LHCN-M2 (cell line): ENCODE data around the gene BCL2L15. TPM values are rescaled to one million over a fixed set of nuclear protein-coding genes. Genes with fewer than 3 reads are reported as not detected.

ENCODE experiments used
- DNase-seq: peaks from one replicate; pipeline ENCODE4 v3.0.0-alpha.2; 2012; ENCODE audit warnings: low read depth
- polyA plus RNA-seq: library from polyadenylated mRNA; unstranded; fragments of >200 nt; gene quantifications from one replicate; pipeline ENCODE4 v1.2.1, GENCODE V29; 2012; ENCODE audit warnings: missing spikeins
- total RNA-seq: library from RNA; depleted of rRNA; stranded (reverse); fragments of >200 nt; gene quantifications from 2 replicates; pipeline ENCODE4 v1.2.3, GENCODE V29; 2014; rRNA removed

Gene BCL2L15
- 0.13 and 0.17 TPM in 2 replicates for total RNA-seq
- 0.13 TPM for polyA plus RNA-seq

DNA sequence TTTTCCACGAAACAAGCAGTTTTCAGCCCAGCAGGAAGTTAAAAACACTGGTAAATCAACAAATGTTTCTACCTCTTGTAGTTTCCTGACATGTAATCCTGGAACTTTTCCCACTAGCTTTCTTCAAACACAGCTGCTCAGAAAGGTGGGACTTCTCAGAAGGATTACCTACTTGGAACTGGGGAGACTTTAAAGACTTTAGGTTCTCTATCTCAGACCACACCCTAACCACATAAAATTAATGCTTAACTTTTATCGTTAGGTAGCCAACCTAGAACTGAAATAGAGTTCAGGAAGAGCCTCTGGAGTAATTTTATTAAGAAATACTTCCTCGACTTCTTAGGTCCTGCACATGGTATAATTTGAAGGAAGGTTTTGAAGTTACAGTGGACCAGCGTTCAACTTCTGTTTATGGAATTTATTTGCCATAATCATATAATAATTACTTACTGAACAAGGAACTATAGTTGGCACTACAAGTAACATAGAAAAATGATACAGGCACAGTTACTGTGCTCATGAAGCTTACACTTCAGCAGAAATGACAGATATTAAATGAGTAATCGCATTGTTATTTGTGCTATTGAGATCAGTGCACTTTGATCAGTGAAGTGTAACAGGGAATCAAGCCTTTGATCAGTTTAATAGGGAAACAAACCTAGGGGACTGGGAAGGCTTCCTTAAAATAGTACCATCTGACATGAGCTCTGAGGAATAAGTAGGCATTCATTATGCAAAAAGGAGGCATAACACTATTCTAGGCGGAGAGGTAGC is at the start of gene BCL2L15:
BCL2L15 (minus strand) TSS at position 180 of the 774 bp plus-strand sequence. CDS start 206 bp downstream, outside the sequence.
- DNase-seq: no peak

DNA sequence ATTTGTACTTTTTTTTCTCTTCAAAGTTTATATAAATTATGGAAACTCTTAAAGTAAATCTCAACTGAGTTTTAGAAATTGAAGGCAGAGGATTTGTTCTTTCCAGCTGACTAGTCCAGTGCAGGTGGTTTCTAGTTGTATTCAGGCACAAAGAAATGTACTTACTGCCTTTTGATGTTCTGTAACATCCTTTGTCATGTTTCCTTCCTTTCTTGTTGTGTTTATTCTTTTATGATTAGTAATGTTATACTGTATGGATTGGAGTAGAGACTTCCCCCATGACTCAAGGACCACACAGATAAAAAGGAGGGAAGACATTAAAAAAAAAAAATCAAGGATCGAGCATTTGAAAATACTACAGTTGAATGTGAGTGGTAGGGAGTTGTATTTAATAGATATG is 49.8 kb upstream of the BCL2L15 start:
- DNase-seq: no peak

DNA sequence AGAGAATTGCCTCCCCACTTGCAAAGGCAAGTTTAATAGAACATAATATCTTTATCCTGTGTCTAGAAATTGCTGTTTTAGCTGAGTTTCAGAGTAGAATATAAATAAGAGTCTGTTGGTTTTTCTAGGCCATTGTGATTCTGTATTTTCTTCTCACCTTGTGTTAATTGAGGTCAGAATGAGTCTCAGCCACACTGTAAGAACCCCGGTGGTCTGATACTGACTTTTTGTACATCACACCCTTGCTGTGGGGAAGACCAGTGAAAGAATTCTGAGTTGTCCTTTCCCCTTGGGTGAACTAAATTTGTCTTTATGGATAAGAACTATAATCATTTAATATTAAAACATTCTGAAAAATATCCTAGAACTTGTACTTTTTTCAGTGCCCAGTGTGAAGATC is 48.6 kb upstream of the BCL2L15 start:
- DNase-seq: no peak

DNA sequence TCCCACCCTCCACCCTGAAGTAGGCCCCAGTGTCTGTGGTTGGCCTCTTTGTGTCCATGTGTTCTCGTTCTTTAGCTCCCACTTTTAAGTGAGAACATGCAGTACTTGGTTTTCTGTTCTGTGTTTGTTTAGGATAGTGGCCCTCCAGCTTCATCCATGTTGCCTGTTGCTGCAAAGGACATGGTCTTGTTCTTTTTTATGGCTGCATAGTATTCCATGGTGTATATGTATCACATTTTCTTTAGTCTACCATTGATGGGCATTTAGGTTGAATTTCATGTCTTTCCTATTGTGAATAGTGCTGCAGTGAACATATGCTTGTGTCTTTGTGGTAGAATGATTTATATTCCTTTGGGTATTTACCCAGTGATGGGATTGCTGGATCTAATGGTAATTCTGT is 47.8 kb upstream of the BCL2L15 start:
- DNase-seq: no peak

DNA sequence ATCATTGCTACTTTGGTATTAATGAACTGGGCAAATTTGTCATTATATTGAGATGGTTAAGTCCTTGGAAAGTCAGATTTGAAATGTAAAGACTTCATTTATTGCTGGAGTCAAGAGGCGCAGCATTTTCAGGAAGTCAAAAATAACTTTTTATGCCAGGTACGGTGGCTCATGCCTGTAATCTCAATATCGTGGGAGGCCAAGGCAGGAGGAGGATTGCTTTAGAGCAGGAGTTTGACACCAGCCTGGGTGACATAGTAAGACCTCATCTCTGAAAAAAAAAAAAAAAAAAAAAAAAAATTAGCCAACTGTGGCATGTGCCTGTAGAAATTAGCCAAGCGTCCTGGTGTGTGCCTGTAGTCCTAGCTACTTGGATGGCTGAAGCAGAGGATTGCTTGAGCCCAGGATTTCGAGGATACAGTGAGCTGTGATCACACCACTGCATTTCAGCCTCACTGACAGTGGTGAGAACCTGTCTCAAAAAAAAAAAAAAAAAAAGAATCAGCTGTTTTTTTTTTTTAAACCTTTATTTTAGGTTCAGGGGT is 47.2 kb upstream of the BCL2L15 start:
- no peak for DNase-seq

DNA sequence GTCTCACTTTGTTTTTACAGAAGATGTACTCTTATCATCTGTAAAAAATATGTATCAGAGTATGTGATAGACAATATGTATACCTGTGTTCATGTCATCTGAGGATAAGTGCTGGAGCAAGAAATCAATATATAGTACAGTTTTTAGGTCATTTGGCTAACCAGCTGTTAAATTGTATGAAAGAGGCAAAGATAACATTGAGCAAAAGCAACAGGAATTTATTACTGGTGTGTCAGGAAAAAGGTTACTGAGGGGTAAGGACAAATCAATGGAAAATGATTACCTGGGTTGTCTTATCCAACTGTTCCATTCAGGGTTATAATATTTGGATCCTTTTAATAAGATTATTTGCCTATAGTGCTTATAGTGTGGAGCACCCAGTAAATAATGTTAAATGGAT is 46.6 kb upstream of the BCL2L15 start:
- DNase-seq: no peak

DNA sequence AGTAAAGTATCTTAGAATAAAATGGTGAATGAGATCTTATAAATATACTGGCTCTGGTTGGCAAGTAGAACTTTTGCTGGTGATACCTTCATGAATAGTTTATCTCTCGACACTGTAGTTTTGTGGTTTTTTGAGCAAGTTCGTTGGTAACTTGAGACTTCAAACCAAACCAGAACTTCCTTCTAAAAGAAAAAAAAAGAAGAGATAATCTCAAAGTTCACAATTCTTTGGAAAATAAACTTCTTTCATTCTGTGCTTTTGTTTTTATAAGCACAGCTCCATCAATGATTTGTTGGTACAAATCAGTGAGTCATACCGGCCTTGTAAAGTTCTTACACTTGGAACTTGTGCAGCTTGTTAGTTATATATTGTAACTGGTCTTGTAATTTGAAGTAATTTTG is 44.1 kb upstream of the BCL2L15 start:
- peak; percentile 67 for DNase-seq

DNA sequence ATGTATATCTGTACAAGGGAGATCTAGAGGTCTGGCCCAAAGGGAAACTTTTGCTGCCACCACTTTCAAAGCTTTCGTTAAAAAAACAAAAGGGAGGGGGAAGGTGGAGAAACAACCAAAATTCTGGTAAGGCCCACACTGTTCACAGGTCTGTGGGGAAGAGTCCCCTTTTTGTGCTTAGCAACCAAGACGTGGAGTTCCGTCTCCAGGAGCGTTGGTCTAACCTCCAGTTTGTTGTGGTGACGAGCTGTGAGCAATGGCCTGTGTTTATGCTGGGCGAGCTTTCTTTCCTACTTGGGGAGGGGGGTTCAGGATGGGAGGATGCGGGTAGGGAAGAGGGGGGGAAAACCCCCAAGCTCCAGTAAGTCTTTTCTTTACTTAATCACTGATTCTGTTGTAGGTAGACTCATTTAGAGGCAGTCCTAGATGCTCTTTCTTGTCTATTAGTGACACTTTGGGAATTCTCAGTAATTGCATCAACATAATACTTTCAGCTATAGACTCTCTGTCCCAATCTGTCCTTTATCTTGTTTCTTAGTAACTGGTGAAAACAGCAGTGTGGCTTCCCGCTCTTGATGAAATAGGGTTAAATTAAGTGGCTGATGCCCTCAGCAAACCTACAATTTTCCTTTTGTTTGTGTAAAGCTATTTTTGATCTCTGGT is 43.2 kb upstream of the BCL2L15 start:
- DNase-seq: peak; percentile 64

DNA sequence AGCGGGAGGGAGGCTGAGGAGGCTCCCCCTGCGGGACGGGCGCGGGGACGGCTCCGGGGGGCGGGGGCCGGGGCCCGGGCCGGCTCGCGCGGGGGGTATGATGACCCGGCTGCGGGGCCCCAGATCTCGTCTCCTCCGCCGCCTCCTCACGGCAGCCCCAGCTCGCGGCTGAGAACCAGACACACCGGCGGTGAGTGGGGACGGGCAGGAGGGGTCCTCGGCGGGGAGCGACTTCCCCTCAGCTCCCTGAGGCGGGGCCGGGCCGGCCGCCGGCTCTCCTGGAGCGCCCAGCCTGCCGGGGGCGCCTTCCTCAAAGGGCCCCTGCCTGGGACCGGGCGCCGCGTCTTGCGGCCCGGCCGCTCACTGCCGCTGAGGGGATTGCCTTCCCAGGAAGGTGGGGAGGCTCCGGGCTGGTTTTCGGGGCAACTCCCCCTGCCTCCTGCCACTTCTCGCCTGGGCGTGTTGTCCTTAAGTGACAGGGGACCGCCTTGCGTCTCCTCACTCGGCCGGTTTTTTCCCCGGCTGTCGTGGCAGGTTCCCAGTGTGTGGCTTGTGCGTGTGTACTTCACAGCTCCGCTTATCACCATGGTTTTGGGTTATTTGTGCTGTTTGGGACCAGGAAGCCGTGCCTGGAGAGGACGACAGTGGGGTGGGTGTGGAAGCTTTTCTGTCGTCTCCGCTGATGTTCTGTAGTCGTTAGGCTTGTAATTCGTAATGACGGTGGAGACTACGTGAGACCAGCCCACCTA is 42.5 kb upstream of the BCL2L15 start:
- no peak for DNase-seq

DNA sequence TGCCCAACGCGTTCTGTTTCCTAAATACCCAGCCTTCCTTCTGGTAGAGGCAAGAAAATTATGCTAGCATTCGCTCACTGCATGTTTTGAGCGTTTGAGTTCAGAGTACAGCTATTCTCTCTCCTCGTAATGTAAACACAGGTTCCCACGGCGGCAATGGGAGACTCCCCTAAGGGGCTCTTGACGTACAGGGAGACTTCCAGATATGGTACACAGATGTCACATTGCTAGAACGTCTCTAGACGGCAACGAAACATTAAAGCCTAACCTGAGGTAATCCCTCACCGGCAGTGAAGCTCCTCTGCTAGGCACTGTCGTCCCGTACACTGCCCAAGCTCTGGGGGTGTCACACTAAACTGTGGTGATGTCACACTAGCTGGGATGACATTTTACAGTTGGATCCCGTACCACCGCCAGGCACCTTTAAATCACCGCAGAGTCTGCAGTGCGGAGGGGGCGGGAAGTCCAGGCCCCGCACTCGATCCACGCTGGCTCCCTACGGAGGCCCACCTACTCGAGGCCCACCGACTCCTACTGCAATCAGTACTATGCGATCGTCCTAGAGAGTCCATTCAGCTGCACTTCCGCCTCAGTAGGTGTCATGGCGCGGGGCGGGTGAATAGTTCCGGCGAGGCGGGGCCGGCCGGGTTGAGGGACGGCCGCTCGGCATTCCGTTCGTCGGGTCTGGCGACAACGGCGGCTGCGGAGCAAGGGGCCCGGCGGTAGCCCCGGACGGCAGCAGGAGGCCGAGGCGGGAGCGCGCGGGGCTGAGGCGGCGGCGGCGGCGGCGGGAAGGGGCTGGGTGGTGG is 41.8 kb upstream of the BCL2L15 start, which contains the start of gene HIPK1:
HIPK1 (plus strand) TSS at position 384 of the 809 bp plus-strand sequence.
- DNase-seq: peak; percentile 81

DNA sequence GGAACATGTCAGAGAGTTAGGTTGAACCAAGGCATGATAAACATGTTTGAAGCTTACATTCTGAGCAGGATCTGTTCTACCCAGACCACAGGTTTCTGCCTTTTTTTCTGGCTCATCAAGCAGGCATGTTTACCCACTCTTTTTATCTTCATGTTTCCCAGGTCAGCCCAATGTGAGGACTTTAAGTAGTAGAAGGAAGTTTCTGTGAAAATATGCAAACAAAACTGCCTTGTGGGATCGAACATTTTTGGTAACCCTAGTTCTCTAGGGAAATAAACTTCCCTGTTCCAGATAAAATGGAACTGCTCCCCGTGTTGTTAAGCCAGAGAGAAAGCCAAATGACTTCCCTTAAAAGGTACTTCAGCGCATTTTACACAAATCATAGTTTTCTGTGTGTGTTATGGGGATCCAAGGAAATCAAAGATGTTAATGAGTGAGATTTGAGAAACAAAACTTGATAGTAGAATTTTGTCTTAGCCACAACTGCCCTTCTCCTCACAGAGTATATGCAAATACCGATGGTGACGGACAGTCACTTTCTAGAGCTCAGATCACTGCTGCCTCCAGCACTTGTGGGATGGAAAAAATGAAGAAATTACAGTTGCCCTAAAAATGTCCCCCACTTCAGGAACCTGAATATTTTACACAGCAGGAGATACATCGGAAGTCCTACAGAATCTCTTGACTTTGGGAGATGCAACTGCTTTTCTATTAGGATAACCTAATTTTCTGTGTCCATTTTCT is 41.0 kb upstream of the BCL2L15 start:
- DNase-seq: no peak

DNA sequence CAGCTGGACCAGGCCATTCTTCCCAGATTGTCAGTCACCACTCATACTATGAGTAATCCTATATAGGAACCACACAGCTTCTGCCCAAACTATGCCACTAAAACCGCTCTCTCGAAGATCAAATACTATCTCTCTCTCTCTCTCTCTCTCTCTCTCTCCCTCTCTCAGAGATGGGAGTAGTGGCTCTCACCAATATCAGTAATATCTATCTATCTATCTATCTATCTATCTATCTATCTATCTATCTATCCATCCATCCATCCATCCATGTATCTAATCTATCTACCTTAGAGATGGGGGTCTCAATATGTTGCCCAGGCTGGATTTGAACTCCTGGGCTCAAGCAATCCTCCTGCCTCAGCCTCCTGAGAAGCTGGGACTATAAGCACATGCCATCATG is 37.1 kb upstream of the BCL2L15 start:
- DNase-seq: no peak

DNA sequence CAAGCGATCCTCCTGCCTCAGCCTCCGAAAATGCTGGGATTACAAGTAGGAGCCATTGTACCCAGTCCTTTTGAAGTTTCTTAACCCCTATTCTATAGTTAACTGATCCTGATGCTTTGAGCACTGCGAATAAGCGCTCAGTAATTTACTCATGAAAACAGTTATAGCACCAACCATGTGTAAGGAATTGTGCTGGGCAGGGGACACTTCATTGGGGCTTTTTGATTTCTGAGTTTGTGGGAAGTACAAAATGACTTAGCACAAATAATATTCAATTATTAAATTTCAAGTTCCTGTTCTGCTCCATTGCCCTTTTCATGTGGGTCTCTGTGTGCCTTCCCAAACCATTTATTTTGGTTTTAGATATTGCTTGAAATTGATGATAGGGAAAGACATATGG is 35.6 kb upstream of the BCL2L15 start:
- DNase-seq: no peak

DNA sequence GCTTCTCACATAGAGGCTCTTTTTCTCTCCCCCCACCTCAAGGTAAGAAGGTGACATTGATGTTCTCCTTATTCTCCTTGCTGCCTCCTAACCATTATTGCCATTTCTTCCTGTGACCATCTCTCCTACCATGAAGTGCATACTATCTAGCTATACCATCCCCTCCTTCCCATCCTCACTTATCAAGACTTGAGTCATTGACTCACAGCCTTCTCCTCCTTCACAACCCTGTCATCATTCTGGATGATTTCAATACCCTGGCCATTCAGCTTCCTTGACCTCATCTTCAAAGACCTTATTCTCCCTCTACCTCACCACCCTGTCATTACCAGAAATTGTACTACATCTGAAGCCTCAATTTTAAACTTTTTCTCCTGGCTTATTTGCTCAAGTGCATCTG is 30.9 kb upstream of the BCL2L15 start:
- no peak for DNase-seq

DNA sequence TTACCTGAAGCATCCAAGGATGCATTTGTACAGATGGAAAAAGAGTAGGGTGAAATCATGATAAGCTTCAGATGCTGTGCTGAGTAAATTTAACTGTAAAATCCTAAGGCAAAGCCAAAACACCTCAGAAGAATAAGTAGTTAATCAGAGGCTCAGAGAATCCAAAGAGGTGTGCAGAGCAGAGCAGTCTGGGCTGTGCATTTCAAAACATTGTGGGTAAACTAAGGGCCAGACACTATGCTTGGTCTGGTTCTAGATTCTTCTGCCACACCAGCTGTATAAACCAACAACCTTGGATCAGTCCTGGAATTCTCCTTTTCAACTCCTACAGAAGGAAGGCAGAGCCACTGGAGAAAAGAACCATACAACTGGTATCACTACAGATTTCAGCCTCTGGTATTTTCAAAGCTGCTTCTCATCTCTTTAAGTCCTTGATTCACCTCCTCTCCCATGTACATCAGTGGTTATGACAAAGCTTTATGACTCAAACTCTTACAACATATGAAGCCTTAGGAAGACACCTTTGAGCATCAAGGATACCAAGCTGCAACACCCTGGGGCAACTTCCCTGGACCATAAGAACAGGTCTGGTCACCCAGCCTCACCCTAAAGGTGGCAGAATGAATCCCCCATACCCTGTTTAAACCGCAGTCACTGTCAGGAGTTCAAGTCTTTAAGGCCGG is 30.2 kb upstream of the BCL2L15 start:
- DNase-seq: peak; percentile 55

DNA sequence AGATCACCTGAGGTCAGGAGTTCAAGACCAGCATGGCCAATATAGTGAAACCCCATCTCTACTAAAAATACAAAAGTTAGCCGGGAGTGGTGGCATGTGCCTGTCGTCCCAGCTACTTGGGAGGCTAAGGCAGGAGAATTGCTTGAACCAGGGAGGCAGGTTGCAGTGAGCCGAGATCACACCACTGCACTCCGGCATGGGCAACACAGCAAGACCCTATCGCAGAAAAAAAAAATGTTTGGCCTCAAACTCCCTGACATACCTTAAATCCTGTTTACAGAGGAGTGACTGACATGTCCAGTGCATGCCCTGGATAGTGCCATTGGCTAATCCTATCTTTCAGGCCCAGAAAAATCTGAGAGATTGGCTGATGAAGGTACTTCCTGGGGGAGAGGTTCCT is 29.6 kb upstream of the BCL2L15 start:
- no peak for DNase-seq

DNA sequence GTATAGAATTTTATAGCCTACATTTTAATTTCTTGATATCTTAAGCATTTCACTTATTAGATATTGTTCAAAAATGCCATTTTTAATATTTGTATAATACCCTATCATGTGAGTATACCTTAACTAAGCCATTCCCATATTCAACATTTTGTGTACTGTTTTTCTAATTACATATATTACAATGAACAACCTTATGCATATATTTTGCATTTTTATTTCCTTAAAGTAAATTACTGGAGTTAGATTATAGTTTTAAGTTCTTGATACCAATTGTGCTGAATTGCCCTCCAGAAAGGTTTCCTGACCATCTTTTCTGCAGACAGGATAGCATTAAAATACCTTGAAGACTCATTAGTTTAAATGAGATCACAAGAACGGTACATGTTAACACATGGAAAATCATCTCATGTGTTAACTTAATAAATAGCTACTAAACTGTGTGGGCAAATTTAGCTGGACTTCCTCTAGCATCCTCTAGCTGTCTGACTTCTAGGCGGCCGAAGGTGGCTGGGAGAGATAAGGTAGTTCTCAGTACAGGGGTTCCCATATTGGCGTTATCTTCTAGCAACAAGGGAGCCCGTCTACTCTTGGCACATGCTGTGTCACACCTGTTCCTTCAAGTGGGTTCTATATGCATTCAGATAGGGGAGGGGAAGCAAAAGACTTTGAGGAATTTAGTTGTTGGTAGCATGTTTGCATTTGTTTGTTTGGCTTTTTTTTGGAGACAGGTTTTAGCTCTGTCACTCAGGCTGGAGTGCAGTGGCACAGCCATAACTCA is 26.7 kb upstream of the BCL2L15 start:
- no peak for DNase-seq

DNA sequence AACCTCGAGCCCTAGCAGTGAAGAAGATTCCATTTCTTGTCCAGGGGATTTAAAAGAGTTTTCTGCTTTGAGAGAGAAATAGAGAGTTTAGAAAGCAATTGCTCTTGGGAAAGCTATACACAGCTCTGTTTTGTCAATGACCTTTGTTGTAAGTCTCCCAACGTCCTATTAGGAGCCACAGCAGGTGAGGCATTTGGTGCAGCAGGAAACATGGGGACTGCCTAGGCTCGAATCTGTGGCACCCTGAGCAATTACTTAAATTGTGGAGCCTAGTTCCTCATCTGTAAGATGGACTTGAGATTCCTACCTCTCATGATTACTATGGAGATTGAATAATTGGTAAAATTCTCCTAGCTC is 25.9 kb upstream of the BCL2L15 start:
- no peak for DNase-seq
